Measurements from ENCODE around the gene PLAAT4. TPM values are rescaled to one million over a fixed set of nuclear protein-coding genes. Genes with fewer than 3 reads are reported as not detected.

The PLAAT4 gene
- total RNA-seq, 4 donors from 2014 or later: 18.0 to 40.5 (median 35.9) TPM

DNA sequence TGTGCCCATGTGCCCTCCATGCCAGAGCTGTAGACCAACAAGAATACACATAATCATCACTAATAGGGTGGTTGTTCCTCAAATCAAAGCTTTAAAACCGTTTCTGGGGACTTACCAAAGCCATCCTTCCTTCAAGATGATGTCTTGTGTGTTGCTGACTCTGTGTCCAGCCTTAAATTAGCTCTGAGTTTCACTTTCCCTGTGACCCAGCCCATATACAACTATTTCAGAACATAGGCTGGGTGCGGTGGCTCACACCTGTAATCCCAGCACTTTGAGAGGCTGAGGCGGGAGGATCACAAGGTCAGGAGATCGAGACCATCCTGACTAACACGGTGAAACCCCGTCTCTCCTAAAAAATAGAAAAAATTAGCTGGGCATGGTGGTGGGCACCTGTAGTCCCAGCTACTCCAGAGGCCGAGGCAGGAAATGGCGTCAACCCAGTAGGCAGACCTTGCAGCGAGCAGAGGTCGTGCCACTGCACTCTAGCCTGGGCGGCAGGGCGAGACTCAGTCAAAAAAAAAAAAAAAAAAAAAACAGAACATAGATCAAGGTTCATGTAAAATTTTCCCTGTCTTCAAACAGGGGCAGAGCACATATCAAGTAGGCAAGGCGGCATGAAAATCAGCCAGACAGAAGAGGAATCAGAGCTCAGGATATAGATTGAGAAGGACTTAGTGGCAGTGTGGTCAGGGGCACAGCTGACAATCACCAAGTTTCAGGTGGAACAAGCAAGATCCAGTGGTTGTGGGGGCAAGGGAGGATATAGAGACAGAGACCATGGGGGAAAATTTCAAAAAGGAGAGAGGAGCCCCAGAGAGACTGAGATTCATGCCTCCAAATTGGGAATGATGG, 26.8 kb downstream of the PLAAT4 start, which contains the start of gene PLAAT2:
TSS of gene PLAAT2 (minus strand) at position 179 of the 855 bp plus-strand sequence. CDS start at position 124, 55 bp downstream.
- ATAC-seq: no peak
- Histone ChIP-seq H3K27me3 (no peaks in the 10 kb centered on the region), H3K4me1 (peaks cover 0 to 15% (median 0%) of the 10 kb centered on the region in 3 donors), H3K27ac (no peak within 1 kb of the TSS), H3K36me3 (no peaks in the 10 kb centered on the region), H3K9me3 (no peaks in the 10 kb centered on the region), H3K4me3 (no peak within 1 kb of the TSS)
- TF ChIP-seq POLR2A (IDR thresholded peaks at IDR 0.05): no peak
- TF ChIP-seq, protein P1, sequence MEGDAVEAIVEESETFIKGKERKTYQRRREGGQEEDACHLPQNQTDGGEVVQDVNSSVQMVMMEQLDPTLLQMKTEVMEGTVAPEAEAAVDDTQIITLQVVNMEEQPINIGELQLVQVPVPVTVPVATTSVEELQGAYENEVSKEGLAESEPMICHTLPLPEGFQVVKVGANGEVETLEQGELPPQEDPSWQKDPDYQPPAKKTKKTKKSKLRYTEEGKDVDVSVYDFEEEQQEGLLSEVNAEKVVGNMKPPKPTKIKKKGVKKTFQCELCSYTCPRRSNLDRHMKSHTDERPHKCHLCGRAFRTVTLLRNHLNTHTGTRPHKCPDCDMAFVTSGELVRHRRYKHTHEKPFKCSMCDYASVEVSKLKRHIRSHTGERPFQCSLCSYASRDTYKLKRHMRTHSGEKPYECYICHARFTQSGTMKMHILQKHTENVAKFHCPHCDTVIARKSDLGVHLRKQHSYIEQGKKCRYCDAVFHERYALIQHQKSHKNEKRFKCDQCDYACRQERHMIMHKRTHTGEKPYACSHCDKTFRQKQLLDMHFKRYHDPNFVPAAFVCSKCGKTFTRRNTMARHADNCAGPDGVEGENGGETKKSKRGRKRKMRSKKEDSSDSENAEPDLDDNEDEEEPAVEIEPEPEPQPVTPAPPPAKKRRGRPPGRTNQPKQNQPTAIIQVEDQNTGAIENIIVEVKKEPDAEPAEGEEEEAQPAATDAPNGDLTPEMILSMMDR (IDR thresholded peaks at IDR 0.05): no peak
- no peak for TF ChIP-seq EP300 (IDR thresholded peaks at IDR 0.05)
- no peak for TF ChIP-seq POLR2AphosphoS5 (IDR thresholded peaks at IDR 0.05)
- WGBS, 2 donors (ENCODE audit: low coverage in 1 of 2): 86 to 100% methylated on average over 1 to 8 of the region's 13 CpGs

DNA sequence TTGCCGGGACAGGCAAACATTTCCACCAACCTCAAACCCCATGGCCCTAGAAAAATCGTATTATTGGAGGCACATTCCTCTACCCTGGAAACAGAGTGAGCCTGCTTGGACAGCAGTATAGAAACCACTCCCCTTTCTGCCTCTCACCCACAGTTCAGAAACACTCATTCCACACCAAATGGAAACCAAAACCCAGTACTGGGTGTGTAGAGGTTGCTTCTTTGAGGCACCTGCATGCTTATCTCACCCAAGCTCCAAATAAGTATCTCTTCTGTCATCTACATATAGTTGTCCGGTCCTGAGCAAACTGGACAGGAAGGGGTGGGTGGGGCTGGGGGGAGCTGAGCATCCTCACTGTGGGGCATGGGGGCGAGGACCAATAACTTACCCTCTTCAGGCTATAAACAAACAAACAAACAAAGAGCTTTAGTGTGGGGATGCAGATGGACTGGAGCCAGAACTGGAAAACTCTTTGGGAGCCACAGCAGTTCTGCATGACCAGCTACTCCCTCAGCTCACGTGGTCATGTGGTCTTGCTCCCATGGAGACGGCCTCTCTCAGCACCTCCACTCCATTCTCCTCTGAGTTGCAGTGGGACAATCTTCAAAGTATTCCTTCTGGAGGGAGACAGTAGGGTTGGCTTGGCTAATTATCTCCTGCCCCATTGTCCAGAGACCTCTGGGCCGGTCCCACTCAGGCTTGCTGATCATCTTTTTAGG, 27.6 kb downstream of the PLAAT4 start:
- Histone ChIP-seq H3K9me3 (no peaks in the 10 kb centered on the region), H3K4me1 (peaks cover 0 to 15% (median 0%) of the 10 kb centered on the region in 3 donors), H3K27ac (no peak overlapping the region), H3K36me3 (no peaks in the 10 kb centered on the region), H3K27me3 (no peaks in the 10 kb centered on the region), H3K4me3 (no peak overlapping the region)
- 78 to 81% methylated on average over 3 to 6 of the region's 7 CpGs for WGBS, 2 donors (ENCODE audit: low coverage in 1 of 2)
- no peak for ATAC-seq
- TF ChIP-seq EP300 (IDR thresholded peaks at IDR 0.05): no peak
- TF ChIP-seq, protein P1 (IDR thresholded peaks at IDR 0.05): no peak
- no peak for TF ChIP-seq POLR2AphosphoS5 (IDR thresholded peaks at IDR 0.05)
- no peak for TF ChIP-seq POLR2A (IDR thresholded peaks at IDR 0.05)

DNA sequence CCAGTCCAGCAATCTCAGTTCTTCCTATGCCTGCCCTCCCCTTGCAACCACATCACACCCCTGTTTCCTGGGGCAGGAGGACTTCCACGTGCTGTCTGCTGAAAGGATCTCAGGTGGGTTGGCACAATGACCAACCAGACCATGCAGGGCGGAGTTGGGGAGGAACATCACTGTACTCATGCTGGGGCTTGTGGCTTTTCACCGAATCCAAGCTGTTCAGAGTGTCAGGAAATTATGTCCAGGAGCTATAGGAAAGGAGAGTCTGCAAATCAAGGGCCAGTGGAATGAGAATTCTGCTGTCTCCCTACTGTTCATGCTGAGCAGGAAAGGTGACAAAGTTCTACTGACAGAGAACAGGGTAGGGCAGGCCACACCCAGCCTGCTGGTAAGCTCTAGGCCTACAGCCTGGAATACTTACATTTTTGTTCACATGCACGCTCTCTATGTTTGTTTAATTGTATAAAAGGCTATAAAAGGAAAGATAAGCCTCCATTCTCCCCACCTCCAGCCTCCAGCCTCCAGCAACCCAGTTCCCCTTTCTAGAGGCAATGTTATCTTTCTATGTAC, 28.3 kb downstream of the PLAAT4 start:
- Histone ChIP-seq H3K27me3 (no peaks in the 10 kb centered on the region), H3K9me3 (no peaks in the 10 kb centered on the region), H3K36me3 (no peaks in the 10 kb centered on the region), H3K4me1 (peaks cover 0 to 15% (median 0%) of the 10 kb centered on the region in 3 donors), H3K4me3 (no peak overlapping the region), H3K27ac (no peak overlapping the region)
- WGBS, 2 donors (ENCODE audit: low coverage in 1 of 2): 79 to 83% methylated on average over 1 to 2 of the region's 4 CpGs
- TF ChIP-seq, protein P1 (IDR thresholded peaks at IDR 0.05): no peak
- TF ChIP-seq EP300 (IDR thresholded peaks at IDR 0.05): no peak
- no peak for TF ChIP-seq POLR2A (IDR thresholded peaks at IDR 0.05)
- no peak for TF ChIP-seq POLR2AphosphoS5 (IDR thresholded peaks at IDR 0.05)
- ATAC-seq: no peak

DNA sequence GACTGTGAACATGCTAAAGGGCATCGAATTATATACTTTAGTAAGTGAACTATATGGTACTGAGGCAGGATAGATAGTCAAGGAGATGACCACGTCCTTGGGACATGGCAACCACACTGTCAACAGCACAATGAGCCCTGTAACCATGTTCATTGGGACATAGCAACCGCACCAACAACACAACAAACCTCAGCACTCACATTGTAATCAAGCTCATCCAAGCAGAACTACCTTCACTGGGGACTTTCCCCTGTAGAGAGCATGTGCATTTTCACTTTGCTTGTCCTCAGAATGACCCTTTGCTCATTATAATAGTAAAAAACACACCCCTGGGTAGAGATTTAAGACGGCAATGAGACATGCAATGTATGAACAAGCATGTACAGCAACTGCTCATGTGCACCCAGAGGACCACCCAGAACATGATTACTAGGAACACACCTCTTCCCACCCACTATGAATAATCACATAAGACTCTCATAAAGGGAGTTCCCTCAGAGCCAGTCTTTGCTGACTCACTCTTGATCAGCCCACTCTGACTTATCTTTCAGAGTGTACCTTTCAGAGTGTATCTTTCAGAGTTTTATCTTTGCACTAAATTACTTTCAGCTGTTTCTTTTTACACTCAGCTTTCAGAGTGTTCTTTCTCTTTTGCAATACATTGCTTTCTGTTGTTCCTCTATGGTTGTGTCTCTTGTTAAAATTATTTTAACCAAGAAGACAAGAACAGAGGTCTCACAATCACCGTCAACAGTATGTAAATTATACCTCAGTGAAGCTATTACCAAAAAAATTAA, 30.6 kb downstream of the PLAAT4 start:
- H3K4me1 ChIP-seq: peaks cover 0 to 15% (median 0%) of the 10 kb centered on the region in 3 donors
- WGBS, 2 donors (ENCODE audit: low coverage in 1 of 2): 30 to 50% methylated on average over 3 to 5 of the region's 5 CpGs
- H3K27me3 ChIP-seq: no peaks in the 10 kb centered on the region
- ATAC-seq: peak; percentile 83
- H3K27ac ChIP-seq: no peak overlapping the region
- no peaks in the 10 kb centered on the region for H3K36me3 ChIP-seq
- H3K9me3 ChIP-seq: no peaks in the 10 kb centered on the region
- TF ChIP-seq POLR2AphosphoS5 (IDR thresholded peaks at IDR 0.05) (peak; percentile 60), EP300 (IDR thresholded peaks at IDR 0.05) (no peak)
- no peak overlapping the region for H3K4me3 ChIP-seq

Measured in gastroesophageal sphincter (tissue), 4 donors.